AG20443 (cell line): ENCODE measurements around the gene PPM1H.
A peak's percentile ranks its signal among the peaks of the same experiment; 100 is the strongest.
"Not testable (repeated sequence)": the region's sequence is repeated elsewhere in the genome, so short reads cannot be mapped to it uniquely, and the experiment has no call there.

Experiments used
- DNase-seq: peaks from one replicate; pipeline ENCODE4 v3.0.0; 2012; ENCODE audit warnings: low spot score, mixed read lengths

The PPM1H gene

DNA sequence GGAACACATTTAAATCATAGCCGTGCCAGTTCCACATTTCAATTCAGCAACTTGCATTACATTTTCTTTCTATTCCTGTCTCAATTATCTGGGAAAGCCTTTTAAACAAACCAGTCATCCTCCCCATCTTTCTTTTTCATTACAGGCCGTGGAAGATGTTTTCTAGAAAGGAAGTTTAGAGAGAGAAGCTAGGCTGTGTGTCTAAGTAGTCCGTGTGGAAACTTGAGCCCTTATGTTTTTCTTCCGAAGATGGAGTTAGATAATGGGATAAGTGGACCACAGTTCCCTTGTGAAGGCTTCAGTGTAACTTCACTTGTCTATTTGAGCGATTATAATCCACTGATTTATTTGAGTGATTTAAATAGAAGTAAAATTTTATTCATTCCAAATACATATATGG is 12.4 kb upstream of the PPM1H start:
- no peak for DNase-seq

DNA sequence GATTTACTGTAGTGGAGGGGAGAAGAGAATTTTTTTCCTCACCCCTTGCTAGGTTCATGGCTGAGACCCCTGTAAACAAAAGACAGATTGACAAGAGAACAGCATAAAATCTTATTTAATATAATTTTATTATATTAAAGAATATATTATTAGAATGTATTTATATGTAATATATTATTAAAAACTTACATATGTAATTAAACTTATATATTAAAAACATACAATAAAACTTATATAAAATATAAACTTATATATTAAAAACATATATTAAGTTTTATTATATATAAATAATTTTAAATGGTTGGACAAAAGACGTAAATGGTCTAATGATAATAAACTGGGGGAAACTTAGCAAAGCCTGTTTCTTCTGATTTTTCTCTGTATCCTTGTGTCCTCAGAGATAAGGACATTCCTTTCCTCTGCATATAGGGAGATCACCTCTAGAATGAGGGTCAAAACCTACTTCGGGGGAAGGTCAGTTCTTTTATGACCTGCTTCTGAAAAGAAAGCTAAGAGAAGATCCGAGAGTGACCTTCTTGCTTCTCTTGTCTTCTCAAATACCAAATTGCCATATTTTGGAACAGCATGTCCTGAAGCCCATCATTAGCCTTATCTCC is 8.9 kb upstream of the PPM1H start:
- DNase-seq, result no peak

GRCh38 chr12:62942316-62942715 is 7.4 kb upstream of the PPM1H start:
- not testable (repeated sequence) for DNase-seq

DNA sequence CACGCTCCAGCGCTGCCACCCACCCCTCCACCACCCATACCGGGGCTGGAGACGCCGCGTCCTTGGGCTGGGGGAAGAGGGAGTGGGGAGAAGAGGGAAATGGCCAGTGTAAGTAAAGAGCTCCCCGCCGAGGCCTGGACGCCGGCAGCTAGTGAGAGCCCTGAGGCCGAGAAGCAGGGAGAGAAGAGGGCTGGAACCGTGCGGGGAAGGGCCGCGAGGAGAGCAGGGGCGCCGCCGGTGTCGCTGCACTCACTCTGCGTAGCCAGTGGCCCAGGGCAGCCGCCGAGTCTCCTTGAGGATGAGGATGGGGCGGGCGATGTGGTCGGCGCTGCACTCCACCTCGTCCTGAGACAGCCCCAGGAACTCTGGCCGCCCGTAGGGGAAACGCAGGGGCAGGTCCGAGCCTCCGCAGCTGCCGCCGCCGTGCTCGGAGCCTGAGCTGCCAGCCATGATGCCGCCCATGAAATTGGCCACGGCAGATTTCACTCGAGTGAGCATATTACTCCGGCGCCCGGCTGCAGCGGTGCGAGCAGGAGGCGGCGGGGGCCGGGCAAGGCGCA is 631 bp downstream of the PPM1H start:
- peak; percentile 71 for DNase-seq

DNA sequence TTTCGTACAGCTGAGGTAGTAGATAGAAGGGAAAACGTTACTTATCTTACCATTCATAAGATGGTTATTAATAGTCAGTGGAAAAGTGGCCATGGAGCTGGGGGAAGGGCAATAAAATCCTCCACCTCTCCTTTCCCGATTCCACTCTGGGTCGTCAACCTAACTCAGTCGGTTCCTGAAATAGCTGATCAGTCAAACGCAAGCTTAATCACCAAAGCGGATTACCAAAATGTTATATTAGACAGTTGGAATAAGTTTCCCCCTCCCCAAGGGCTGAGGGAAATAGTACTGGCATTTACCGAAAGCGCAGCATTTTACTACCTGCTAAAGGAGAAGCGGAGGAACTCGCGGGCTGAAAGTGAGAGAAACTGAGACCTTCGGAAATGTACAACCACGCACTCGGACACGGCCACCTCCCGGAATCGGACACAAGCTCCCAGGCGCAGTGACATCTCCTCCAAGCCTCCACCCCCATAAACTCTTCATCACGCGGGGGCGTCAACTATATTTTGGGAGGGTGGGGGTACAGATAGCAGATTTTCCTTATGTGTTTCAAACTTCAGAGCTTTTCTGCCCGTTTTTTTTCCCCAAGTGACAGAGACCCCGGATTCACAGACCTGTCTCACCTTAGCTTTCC is 1.2 kb downstream of the PPM1H start:
- peak; percentile 22 for DNase-seq

DNA sequence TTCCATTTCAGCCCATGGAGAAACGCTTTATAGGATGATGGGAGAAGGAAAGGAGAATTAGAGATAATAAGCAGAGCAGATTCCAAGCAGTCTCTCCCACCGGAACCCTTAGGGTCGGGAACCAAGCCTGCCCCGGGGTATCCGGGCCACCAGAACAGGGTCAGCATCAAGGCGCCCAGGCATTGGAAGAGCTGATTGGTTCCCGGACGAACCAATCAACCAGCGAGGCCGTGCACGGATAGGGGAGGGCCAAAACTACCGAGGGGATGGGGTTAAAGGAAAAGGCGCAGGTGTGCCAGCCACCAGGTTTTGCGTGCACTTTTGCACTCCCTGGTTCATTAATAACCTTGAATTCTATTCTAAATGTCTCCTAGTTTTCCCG is 1.7 kb downstream of the PPM1H start:
- peak; percentile 38 for DNase-seq

DNA sequence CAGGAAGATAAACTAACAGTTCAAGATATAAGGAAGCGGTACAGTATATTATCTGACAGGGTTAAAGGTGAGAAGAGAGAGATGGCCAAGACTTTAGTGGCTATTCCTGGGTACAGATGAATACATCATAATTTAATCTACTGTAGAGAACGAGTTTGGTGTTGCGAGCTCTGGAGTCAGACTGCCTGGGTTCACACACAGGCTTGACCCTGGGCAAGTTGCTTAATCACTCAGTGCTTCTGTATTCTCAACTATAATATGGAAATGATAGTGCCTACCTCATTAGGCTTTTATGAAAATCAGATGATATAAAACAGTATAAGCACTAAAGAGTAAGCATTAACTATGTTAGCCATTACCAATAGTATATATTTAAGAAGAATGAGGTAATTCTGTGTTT is 3.5 kb downstream of the PPM1H start:
- no peak for DNase-seq

DNA sequence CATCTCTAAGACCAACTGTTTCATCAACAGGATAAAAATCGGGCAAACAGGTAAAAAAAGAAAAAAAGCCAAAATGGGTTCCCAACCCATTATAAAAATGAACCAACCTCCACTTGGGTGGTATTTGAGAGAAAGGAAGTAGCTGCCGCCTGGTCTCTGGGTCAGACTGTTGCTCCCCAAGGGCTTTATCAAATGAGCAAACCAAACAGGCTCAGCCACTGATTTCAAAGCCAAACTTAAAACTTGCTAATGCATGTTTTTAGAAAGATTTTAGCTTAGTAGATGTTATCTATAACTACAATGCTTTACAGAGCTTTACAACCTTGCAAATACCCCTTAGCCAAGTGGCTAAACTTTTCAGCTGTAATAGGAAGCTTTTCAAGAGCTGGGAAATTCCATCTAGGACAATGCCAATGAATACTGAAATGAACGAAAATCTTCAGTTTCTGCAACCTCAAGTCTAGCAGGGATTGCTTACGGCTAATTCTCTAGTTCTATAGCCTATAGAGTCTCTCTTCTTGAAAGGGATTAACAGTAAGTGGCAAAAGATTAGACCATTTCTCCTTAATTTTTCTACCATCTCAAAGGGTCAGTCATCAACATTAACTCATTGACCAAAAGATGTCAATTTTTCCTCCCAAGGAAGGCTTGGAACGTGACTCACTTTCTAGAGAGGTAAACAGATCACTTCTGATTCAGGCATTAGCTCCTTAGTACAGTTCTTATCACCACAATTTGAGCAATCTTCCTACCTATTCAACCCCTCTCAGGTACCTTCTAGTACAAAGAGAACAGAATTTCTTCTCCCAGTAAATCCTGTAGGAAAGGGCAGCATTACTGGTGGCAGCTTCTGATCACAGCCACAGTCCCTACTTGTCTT is 4.2 kb downstream of the PPM1H start:
- DNase-seq, result no peak

DNA sequence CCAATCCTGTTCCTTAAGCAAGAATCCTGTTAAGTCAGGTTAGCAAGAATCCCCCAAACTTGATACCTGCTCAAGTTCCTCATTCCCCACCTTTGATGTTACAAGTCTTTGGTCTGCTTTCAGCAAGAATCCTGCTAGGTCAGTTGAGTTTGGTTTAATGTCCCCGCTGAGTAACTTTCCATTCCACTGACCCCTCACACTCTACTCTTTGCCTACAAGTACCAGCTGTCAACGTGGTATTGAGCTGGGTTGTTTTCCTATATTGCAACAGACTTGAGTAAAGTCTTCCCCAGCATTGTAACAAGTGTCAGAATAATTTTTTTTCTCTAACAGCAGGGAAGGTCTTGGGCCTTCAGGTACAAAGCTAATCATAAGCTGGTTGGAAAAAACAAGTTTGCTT is 6.3 kb downstream of the PPM1H start:
- no peak for DNase-seq

GRCh38 chr12:62925680-62926079 is 9.3 kb downstream of the PPM1H start:
- DNase-seq, result no peak

DNA sequence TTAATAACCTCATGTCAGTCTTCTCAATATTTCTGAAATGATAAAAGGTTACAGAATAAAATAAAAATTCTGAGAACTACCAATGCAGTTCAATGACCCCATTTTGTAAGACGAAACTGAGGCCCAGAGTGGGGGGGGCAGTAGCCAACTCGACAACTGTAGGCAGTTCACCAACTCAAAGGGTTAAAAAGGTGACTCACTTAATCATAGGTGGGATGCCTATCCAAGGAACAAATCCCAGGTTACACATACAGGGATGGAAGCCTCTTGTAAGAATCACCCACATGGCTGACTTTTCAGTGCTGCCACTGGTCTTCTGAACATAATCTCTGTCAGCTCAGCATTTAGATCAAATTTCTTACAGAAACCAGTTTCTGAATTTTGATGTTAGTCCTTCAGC is 10.9 kb downstream of the PPM1H start:
- DNase-seq, result no peak

GRCh38 chr12:62922539-62922938 is 12.4 kb downstream of the PPM1H start:
- no peak for DNase-seq

DNA sequence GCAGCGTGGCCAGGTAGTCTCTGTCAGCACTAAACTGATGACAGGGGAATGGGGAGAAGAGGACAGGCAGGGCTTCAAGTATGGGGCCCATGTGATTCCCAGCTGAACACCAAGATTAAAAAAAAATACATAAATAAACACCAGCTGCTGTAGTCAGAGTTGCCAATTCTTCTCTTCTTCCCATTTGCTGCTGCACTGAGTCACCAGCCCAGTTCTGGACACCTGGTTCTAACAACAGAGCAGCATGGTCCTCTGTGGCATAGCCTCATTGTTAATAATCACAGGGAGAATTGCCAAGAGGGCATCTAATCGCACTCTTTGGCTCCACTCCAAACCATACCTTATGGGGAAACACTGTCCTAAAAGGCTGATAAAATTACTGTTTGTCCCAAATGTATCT is 15.1 kb downstream of the PPM1H start:
- peak; percentile 60 for DNase-seq

DNA sequence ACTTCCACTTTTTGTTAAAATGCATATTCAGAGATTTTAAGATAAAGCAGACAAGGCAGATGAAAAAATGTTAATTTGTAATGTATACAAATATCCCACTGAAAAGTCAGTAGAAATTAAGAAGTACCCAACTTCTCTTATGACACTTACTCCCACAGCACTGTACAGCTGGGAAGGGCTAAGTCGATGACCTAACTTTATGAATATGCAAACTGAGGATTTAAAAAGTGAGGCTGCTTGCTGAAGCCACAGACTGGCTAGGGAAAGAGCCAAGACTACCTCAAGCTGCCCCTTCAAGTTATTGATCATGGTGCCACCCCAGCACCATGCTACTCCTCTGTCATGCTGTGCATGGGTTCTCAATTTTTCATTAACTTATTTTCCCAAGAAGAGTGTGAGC is 17.0 kb downstream of the PPM1H start:
- peak; percentile 16 for DNase-seq

DNA sequence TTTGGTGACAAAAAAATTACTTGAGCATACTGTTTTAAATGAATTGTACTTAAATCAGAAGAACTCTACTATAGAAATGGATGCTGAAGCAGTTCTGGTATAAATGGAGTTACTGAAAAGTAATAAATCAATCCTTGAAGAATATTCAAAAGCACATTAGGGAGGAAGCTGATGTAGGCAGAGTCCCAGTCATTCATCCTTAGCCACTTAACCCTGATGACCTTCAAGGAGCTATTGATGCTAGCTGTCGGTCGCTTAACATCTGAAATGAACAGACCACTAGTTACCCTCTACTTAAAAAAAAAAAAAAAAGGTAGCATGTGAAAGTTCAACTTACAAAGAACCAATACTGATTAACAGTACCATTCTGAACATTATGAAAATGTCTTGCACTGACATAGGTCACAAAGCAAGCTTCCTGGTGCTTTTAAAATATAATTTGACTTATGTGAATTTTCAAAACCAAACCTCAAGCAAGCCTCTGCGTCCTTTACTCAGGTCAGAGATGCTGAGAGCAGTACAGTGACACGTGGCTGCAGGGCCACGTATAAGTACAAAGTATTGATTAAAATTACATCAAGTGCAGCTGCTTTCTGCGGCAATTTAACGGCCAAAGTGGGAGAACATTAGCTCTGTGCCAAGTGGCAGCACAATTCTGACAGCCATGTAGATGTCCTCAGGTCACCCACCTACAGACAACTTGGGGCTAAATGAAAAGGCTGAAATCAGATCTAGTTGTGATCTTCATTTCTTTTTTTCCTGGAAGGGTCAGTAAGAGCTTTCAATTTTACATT is 18.1 kb downstream of the PPM1H start:
- DNase-seq, result no peak

DNA sequence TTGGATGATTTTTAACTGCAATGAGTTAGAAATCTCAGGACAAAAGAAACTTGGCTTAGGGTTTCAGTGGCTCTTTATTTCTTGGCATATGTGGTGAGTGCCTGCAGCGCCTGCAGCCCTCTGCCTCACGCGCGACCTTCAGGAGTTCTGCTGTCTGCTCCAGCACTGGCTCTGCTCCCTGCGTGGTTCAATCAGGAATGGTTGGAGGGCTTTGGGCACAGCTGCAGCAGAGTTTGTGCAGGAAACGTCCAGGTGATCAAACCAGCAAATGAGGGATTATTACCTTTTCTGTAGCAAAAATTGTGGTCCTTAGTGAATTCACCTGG is 19.8 kb downstream of the PPM1H start:
- no peak for DNase-seq

DNA sequence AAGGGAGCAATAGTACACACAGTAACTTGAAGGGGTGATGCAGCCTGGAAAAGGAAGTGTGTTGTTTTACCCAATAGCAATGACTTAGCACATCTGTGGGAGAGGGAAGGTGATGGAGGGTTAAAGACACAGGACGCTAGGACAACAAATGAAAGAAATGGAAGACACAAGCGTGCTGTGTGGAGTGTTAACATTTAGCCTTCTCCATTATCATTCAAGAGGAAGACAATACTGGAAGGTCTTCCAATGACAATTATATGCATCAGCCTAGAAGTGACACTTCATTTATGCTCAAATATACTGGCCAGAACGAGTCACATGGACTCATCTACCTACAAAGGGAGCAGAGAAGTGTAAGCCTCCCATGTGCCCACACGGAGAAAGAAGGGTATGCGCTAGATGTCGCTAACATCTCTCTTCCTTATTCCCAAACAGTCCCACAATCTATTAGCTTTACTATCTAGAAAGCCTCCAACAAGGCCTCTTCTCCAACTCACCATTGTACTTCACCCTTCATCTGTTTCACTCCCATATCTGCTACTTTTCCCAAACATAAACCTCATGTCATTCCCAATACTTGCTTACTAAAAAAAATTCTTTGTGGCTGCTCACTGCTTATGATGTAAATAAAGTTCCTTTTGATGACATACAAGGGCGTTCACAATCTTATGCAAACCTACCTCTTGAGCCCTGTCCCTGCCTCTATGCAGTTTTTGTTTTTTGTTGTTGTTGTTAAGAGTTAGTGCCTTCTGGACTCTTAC is 20.3 kb downstream of the PPM1H start:
- DNase-seq, result no peak

DNA sequence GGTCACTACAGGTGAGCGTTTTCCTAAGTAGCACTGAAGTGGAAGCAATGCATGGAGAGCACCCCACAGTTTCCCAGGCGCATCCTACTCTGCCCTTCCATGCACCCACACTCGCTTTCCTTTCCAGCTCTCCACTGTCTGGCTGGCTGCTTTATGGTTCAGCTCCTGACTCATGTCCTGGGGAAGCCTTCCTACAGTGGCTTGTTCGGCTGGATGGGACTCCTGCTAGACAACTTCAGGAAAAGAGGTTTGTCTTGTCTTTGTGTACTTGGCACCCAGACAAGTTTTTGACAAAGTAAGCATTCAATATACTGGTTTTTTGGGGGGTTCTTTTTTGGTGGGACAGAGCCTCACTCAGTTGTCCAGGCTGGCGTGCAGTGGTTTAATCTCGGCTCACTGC is 21.6 kb downstream of the PPM1H start:
- no peak for DNase-seq

DNA sequence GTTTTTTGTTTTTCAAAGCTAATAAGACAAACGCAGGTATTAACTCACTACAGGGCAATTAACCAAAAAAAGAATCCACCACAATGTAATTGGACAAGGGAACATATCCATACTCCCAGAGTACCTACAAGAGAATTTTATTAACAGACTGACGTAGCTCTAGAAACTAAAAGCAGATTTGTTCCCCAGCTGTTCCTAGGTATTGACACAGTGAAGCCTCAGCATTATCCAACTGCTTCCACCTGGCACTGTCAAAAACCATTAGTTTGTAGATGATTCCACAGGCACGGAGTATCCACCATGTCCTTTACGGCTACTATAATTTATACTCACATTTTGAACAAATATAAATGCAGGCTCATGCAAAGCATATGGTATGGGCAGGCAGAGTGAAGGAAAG is 22.3 kb downstream of the PPM1H start:
- no peak for DNase-seq

GRCh38 chr12:62911286-62911685 is 23.7 kb downstream of the PPM1H start:
- no peak for DNase-seq

GRCh38 chr12:62910549-62911169 is 24.3 kb downstream of the PPM1H start:
- no peak for DNase-seq
